Measurements from ENCODE around the gene MAPK10. TPM values are rescaled to one million over a fixed set of nuclear protein-coding genes. Genes with fewer than 3 reads are reported as not detected.

MAPK10 gene
- total and polyA plus RNA-seq, 9 of the 15 experiments (the other 6 are each of a cell fraction or from before 2014, with no cell fraction given): 0.10 to 0.53 (median 0.18) TPM; not detected in 4

DNA sequence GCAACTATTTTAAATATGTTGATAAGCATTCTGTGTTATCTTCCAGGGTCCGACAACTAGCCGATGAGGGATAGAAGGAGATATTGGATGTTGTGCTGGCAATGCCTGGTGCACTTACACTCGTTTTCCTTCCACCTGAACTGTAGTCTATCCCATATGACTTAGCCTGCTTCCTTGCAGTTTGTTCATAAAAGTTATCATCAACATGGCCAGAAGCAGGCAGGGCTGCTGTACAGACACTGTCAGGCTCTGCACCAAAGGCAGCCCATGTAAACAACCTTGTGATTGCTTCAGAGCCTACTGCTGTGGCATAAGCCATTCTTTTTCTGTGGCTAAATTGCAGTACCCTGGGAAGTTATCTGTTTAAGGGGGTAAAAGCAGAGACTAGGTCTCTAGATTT is 1.6 kb downstream of the MAPK10 start:
- 0% methylated on average over 3 of the region's 3 CpGs for WGBS (ENCODE audit: insufficient coverage, low coverage, missing lambda C conversion rate)
- Histone ChIP-seq H3K27ac (ENCODE audit: extremely low read depth, low read depth, low read length) (no peak overlapping the region), H3K9me3 (replicated peaks; ENCODE audit: control insufficient read depth, insufficient read depth, low read depth, low read length) (no peaks in the 10 kb centered on the region), H3K36me3 (ENCODE audit: control insufficient read depth, insufficient read depth, low read length) (no peaks in the 10 kb centered on the region), H4K20me1 (replicated peaks; ENCODE audit: control insufficient read depth, insufficient read depth, low read length) (no peaks in the 10 kb centered on the region), H3K79me2 (ENCODE audit: control insufficient read depth, insufficient read depth, low read length) (no peaks in the 10 kb centered on the region), H3K4me2 (ENCODE audit: insufficient read depth, low read length) (no peak overlapping the region), H3K9me1 (ENCODE audit: control insufficient read depth, insufficient read depth, low read length) (no peaks in the 10 kb centered on the region), H3K4me3 (no peak overlapping the region), H3K4me1 (replicated peaks in 1 of 2; ENCODE audit: control insufficient read depth in 2 of 2, insufficient read depth in 2 of 2, low read length in 2 of 2) (no peaks in the 10 kb centered on the region), H3K27me3 (ENCODE audit: control insufficient read depth in 2 of 2, insufficient read depth in 2 of 2, low read length in 2 of 2) (no peaks in the 10 kb centered on the region), H3K9ac (ENCODE audit: insufficient read depth in 1 of 2, low read depth in 2 of 2, low read length in 2 of 2) (no peak overlapping the region), H2AFZ (ENCODE audit: low read depth, low read length) (no peak overlapping the region)
- in situ Hi-C loops (cut with MboI) (no loop called here), intact Hi-C loops (cut with micrococcal nuclease) (no loop called here)
- POLR2A ChIA-PET: no interaction called here
- TF ChIP-seq PHF8 (IDR thresholded peaks at IDR 0.05; ENCODE audit: borderline replicate concordance, low read length) (no peak), ZNF707 (CRISPR knock-in tag; conservative IDR thresholded peaks at IDR 0.05) (no peak), PHF20 (IDR thresholded peaks at IDR 0.05; ENCODE audit: partially characterized antibody) (no peak), POLR2AphosphoS2 (IDR thresholded peaks at IDR 0.05; ENCODE audit: low read length) (no peak), HDGF (IDR thresholded peaks at IDR 0.05) (no peak), MYNN (IDR thresholded peaks at IDR 0.05) (no peak), MYNN (CRISPR knock-in tag; IDR thresholded peaks at IDR 0.05) (no peak), FIP1L1 (IDR thresholded peaks at IDR 0.05; ENCODE audit: low read depth, low read length, poor library complexity, severe bottlenecking) (no peak), NCOR1 (IDR thresholded peaks at IDR 0.05) (no peak), LCOR (CRISPR knock-in tag; IDR thresholded peaks at IDR 0.05) (no peak), ZC3H8 (IDR thresholded peaks at IDR 0.05) (no peak)
- TF ChIP-seq, protein P1, sequence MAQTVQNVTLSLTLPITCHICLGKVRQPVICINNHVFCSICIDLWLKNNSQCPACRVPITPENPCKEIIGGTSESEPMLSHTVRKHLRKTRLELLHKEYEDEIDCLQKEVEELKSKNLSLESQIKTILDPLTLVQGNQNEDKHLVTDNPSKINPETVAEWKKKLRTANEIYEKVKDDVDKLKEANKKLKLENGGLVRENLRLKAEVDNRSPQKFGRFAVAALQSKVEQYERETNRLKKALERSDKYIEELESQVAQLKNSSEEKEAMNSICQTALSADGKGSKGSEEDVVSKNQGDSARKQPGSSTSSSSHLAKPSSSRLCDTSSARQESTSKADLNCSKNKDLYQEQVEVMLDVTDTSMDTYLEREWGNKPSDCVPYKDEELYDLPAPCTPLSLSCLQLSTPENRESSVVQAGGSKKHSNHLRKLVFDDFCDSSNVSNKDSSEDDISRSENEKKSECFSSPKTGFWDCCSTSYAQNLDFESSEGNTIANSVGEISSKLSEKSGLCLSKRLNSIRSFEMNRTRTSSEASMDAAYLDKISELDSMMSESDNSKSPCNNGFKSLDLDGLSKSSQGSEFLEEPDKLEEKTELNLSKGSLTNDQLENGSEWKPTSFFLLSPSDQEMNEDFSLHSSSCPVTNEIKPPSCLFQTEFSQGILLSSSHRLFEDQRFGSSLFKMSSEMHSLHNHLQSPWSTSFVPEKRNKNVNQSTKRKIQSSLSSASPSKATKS (CRISPR knock-in tag; IDR thresholded peaks at IDR 0.05): no peak
- TF ChIP-seq, protein P2, sequence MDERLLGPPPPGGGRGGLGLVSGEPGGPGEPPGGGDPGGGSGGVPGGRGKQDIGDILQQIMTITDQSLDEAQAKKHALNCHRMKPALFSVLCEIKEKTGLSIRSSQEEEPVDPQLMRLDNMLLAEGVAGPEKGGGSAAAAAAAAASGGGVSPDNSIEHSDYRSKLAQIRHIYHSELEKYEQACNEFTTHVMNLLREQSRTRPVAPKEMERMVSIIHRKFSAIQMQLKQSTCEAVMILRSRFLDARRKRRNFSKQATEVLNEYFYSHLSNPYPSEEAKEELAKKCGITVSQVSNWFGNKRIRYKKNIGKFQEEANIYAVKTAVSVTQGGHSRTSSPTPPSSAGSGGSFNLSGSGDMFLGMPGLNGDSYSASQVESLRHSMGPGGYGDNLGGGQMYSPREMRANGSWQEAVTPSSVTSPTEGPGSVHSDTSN (CRISPR knock-in tag; IDR thresholded peaks at IDR 0.05; ENCODE audit: low read depth): no peak
- TF ChIP-seq, protein P2 (tag; conservative IDR thresholded peaks at IDR 0.05; ENCODE audit: low read depth): no peak
- TF ChIP-seq, protein P3, sequence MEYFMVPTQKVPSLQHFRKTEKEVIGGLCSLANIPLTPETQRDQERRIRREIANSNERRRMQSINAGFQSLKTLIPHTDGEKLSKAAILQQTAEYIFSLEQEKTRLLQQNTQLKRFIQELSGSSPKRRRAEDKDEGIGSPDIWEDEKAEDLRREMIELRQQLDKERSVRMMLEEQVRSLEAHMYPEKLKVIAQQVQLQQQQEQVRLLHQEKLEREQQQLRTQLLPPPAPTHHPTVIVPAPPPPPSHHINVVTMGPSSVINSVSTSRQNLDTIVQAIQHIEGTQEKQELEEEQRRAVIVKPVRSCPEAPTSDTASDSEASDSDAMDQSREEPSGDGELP (CRISPR knock-in tag; IDR thresholded peaks at IDR 0.05; ENCODE audit: borderline replicate concordance): no peak
- TF ChIP-seq, protein P4, sequence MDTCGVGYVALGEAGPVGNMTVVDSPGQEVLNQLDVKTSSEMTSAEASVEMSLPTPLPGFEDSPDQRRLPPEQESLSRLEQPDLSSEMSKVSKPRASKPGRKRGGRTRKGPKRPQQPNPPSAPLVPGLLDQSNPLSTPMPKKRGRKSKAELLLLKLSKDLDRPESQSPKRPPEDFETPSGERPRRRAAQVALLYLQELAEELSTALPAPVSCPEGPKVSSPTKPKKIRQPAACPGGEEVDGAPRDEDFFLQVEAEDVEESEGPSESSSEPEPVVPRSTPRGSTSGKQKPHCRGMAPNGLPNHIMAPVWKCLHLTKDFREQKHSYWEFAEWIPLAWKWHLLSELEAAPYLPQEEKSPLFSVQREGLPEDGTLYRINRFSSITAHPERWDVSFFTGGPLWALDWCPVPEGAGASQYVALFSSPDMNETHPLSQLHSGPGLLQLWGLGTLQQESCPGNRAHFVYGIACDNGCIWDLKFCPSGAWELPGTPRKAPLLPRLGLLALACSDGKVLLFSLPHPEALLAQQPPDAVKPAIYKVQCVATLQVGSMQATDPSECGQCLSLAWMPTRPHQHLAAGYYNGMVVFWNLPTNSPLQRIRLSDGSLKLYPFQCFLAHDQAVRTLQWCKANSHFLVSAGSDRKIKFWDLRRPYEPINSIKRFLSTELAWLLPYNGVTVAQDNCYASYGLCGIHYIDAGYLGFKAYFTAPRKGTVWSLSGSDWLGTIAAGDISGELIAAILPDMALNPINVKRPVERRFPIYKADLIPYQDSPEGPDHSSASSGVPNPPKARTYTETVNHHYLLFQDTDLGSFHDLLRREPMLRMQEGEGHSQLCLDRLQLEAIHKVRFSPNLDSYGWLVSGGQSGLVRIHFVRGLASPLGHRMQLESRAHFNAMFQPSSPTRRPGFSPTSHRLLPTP (IDR thresholded peaks at IDR 0.05; ENCODE audit: borderline replicate concordance, extremely low read depth, insufficient read length): no peak
- CTCF ChIA-PET (ENCODE audit: low intra/inter-chr PET ratio): no interaction called here
- no TSS peak for BruUV-seq (replicated peaks)
- DNase-seq (ENCODE audit: extremely low read depth in 1 of 4, low spot score in 3 of 4) (no peak), ATAC-seq (no peak), FAIRE-seq (no peak)
